ENCODE measurements around the gene KNDC1.

DNA sequence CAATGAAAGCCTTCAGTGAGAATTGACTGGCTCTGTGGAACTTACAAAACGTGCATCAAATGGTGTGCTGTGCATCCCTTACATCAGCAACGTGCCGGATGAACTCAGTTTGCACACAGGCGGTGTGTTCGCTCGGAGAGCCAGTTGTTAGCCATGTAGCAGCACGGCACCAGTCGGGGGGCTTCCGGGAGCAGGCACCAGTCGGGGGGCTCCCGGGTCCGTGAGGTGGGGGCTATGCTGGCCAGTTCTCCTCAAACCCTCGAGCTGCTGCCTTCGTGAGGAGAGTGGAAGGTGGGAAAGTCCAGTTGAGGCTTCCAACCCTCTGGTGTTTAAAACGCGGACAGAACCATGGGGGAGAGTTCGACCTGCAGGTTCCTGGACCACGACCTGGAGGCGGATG, 35.1 kb downstream of the KNDC1 start:
- TF ChIP-seq, protein P1, sequence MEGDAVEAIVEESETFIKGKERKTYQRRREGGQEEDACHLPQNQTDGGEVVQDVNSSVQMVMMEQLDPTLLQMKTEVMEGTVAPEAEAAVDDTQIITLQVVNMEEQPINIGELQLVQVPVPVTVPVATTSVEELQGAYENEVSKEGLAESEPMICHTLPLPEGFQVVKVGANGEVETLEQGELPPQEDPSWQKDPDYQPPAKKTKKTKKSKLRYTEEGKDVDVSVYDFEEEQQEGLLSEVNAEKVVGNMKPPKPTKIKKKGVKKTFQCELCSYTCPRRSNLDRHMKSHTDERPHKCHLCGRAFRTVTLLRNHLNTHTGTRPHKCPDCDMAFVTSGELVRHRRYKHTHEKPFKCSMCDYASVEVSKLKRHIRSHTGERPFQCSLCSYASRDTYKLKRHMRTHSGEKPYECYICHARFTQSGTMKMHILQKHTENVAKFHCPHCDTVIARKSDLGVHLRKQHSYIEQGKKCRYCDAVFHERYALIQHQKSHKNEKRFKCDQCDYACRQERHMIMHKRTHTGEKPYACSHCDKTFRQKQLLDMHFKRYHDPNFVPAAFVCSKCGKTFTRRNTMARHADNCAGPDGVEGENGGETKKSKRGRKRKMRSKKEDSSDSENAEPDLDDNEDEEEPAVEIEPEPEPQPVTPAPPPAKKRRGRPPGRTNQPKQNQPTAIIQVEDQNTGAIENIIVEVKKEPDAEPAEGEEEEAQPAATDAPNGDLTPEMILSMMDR (IDR thresholded peaks at IDR 0.05; ENCODE audit: low read length), result no peak
- TF ChIP-seq EZH2phosphoT487 (IDR thresholded peaks at IDR 0.05; ENCODE audit: low read length), result no peak

All from MM.1S (cell line).